BE2C (cell line): Measurements from ENCODE around the gene DNAJC24.

Source experiments
- DNase-seq: peaks from one replicate; pipeline ENCODE4 v3.0.0-alpha.2; 2020
- H3K27me3 ChIP-seq: fragments of 250-450 bp; sonication (Bioruptor Pico); 2 replicates; pipeline ENCODE4 v1.5.1; 2020; ENCODE audit warnings: mild to moderate bottlenecking
- H3K36me3 ChIP-seq: fragments of 250-450 bp; sonication (Bioruptor Pico); 2 replicates; pipeline ENCODE4 v1.5.1; 2020; ENCODE audit warnings: mild to moderate bottlenecking
- H3K4me1 ChIP-seq: fragments of 250-450 bp; sonication (Bioruptor Pico); 2 replicates; pipeline ENCODE4 v1.5.1; 2020
- H3K4me3 ChIP-seq: 2 replicates; pipeline ENCODE4 v1.5.1; 2011; ENCODE audit warnings: low read depth, low read length
- H3K9me3 ChIP-seq: fragments of 250-450 bp; sonication (Bioruptor Pico); 2 replicates; pipeline ENCODE4 v1.5.1; 2020
- TF ChIP-seq, protein P1 (sequence below): IDR thresholded peaks from 2 replicates; pipeline ENCODE4 v1.5.1; 2012; ENCODE audit warnings: mild to moderate bottlenecking, low read depth, low read length

Gene DNAJC24

DNA sequence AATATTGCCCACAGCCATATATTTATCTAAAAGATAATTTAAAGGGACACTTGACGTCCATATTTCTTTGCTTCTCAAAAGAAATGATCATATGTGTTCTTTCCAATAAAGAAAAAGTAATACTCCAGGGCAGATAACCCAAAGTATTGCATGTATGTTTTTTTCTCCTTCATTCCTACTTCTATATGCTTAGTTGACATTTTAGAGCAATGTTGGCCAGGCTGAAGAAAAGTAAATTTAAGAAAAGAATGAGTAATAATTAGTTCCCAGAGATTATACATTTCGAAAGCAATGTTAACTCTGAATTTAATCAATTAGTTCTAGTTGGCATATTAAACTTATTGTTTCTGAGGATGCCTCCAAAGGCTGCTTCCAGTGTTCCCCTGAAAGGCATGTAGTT lies 48.2 kb downstream of the DNAJC24 start:
- H3K36me3 ChIP-seq, result no peaks in the 10 kb centered on the region
- no peaks in the 10 kb centered on the region for H3K9me3 ChIP-seq
- H3K27me3 ChIP-seq, result no peaks in the 10 kb centered on the region
- no peak overlapping the region for H3K4me3 ChIP-seq
- DNase-seq, result no peak
- TF ChIP-seq, protein P1, sequence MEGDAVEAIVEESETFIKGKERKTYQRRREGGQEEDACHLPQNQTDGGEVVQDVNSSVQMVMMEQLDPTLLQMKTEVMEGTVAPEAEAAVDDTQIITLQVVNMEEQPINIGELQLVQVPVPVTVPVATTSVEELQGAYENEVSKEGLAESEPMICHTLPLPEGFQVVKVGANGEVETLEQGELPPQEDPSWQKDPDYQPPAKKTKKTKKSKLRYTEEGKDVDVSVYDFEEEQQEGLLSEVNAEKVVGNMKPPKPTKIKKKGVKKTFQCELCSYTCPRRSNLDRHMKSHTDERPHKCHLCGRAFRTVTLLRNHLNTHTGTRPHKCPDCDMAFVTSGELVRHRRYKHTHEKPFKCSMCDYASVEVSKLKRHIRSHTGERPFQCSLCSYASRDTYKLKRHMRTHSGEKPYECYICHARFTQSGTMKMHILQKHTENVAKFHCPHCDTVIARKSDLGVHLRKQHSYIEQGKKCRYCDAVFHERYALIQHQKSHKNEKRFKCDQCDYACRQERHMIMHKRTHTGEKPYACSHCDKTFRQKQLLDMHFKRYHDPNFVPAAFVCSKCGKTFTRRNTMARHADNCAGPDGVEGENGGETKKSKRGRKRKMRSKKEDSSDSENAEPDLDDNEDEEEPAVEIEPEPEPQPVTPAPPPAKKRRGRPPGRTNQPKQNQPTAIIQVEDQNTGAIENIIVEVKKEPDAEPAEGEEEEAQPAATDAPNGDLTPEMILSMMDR, result no peak
- no peaks in the 10 kb centered on the region for H3K4me1 ChIP-seq

DNA sequence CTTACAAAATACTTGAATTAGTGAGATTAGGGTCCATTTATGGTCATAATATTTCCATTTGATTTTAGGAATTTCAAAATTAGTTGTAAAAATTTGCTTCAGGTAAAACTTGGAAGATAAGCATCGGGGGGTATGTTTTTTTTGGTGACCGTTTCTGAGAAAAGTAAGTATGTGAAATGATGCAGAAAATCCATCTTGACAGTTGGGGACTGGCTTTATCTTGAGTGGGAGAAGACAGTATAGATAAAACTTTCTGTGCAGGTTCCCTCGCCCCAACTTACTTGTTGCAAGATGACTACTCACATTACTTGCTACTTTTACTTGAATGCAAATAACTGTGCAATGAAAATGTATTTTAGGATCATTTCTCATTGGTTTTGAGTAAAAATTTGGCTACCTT lies 49.5 kb downstream of the DNAJC24 start:
- no peaks in the 10 kb centered on the region for H3K36me3 ChIP-seq
- no peaks in the 10 kb centered on the region for H3K27me3 ChIP-seq
- H3K4me3 ChIP-seq, result no peak overlapping the region
- DNase-seq, result no peak
- no peaks in the 10 kb centered on the region for H3K9me3 ChIP-seq
- H3K4me1 ChIP-seq, result no peaks in the 10 kb centered on the region
- TF ChIP-seq, protein P1, result no peak

DNA sequence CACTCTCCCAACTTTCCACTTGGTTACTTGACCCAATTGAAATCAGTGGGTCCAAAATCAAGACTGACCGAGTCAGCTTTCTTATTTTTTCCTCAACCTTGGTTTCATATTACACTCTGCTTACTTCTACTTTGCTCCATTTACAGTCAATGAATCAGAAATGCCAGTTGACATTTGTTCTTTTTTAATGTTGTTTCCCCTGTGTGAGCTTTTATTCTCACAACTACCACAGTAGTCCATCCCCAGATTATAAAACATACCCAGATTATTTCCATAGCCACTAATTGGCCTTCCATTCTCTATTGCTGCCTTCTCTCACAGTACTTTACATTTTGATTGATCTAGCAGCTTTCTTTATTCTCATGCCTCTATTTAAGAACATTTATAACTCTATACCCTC lies 50.0 kb downstream of the DNAJC24 start:
- Histone ChIP-seq H3K4me3 (no peak overlapping the region), H3K27me3 (no peaks in the 10 kb centered on the region), H3K4me1 (no peaks in the 10 kb centered on the region), H3K9me3 (no peaks in the 10 kb centered on the region), H3K36me3 (no peaks in the 10 kb centered on the region)
- DNase-seq, result no peak
- TF ChIP-seq, protein P1, result no peak

DNA sequence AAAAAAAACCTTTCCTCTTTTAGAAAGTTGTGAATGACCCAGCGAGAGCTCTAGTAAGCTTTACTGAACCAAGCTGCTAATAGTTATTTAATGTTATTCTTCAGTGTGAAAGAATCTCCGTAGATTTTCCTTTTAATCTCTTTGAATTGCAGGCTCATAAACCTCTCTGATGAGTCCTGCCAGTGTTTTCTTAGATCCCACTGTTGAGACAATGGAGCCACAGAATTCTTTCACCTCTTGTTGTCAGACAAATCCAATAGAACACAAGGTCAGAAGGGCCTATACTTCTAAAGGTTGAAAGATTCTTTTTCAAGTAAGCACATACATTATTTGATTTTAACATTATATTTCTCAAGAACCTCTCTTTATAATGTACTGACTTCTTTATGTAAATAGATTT lies 52.2 kb downstream of the DNAJC24 start:
- no peaks in the 10 kb centered on the region for H3K36me3 ChIP-seq
- H3K4me1 ChIP-seq, result no peaks in the 10 kb centered on the region
- TF ChIP-seq, protein P1, result no peak
- no peaks in the 10 kb centered on the region for H3K9me3 ChIP-seq
- DNase-seq, result no peak
- H3K27me3 ChIP-seq, result no peaks in the 10 kb centered on the region
- H3K4me3 ChIP-seq, result no peak overlapping the region

DNA sequence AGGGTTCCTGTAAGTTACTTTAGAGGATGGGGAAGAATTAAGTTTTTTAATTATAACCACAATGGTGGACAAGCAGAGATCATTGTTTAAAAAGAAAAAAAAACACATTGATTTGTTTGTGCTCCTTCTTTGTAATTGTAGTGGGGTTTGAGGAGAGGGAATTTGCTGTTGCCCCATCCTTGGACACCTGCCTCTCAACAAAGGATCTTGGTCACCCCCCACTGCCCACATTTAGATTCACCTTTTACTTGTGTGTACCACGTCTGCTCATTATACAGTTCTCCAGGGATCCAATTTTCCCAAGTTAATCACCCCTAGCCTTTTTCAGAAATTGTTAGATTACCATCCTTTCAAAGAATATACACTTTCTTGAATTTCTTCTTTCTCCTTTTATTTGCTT lies 53.0 kb downstream of the DNAJC24 start:
- TF ChIP-seq, protein P1, result no peak
- Histone ChIP-seq H3K9me3 (no peaks in the 10 kb centered on the region), H3K27me3 (no peaks in the 10 kb centered on the region), H3K36me3 (no peaks in the 10 kb centered on the region), H3K4me1 (no peaks in the 10 kb centered on the region), H3K4me3 (no peak overlapping the region)
- no peak for DNase-seq

DNA sequence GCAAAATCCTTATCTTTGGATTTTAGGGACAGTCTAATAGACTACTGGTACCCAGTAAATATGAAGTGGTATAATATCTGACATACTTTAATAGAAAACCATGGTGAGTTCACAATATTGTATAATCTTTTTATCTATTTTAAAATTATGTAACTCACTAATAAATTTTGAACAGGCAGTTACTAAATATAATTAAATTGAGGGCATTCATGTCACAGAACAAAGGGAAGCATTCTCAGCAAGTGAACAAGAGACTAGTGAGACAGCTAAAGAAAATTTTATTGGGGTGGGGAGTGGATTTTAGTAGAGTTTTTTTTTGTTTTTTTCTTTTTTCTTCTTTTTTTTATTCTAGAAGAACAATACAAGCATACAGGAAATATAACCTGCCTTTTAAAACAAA lies 55.0 kb downstream of the DNAJC24 start:
- Histone ChIP-seq H3K36me3 (no peaks in the 10 kb centered on the region), H3K4me3 (no peak overlapping the region), H3K27me3 (no peaks in the 10 kb centered on the region), H3K4me1 (no peaks in the 10 kb centered on the region), H3K9me3 (no peaks in the 10 kb centered on the region)
- DNase-seq, result no peak
- TF ChIP-seq, protein P1, result no peak
